HG03108 (cell line): ENCODE data around the gene PAX2.

Experiments used
- ATAC-seq: cut with Tn5 transposase; IDR thresholded peaks from one replicate; pipeline ENCODE4 v1.9.1; 2021; ENCODE audit warnings: moderate library complexity; ENCODE audit not compliant: unreplicated experiment

Gene PAX2

GRCh38 chr10:100873827-100874326, 128.5 kb downstream of the PAX2 start:
- ATAC-seq, result no peak

DNA sequence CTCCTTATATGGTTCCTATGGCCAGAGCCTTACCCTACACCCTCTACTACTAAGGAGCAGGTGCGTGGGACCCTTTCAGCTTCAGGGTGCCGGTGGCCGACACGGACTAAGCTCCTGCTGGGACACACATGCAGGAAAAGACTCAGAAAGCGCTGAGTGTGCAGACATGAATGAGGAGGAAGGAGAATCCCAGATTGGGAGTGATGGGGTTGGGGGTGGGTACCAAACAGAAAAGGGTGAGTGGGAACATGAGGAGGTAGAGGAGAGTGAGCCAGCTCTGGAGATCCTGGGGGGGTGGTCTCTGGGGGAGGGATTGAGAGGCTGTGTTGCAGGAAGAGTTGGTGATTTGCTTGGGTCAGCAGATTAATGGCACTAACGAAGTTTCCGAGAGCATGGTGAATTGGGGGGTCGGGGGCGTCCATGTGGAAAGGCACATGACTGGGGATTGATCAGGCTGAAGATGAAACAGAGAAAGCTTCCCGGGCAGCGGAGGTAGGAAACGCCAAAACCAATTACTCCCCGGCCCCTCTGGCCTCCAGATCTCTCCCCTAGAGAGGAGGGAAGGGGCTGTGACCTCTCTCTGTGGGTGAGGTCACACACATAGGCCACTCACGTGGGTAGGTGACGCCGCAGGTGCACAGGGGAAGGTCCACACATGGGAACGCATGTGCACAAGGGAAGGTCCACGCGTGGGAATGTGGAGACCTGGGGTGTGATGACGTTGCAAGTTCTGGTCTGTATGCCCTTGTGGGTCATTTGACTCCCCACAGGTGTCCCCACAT, 129.5 kb downstream of the PAX2 start:
- ATAC-seq, result no peak

DNA sequence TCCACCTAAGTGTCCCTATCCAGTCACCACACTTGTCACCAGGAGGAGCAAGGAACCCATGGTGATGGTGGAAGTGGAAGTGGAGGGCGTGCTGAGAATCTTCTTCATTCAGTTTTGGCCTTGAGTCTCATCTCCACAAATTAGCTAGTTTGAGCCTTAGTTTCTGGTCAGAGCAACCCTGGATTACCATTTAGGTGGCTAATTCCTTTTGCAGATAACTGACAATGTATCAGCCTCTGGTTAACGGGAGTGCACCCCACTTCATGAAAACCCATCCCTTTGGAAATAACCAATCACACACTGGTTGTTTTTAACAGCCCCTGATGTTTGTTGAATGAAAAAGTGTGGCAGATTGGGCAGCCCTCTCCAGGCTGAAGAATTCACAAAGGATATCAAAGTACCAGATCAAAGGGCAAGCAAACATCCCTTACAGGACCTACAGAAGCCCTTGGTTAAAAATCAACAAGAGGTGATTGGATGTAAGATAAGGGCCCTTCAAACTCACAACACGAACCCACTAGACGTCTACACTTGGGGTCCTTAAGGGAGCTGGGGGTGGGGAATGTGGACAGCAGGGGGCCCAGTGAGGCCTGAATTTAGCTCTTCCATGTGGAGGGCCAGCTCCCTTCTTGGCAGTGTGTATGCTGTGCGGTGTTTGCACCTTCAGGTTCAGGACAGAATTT, 130.2 kb downstream of the PAX2 start:
- no peak for ATAC-seq

DNA sequence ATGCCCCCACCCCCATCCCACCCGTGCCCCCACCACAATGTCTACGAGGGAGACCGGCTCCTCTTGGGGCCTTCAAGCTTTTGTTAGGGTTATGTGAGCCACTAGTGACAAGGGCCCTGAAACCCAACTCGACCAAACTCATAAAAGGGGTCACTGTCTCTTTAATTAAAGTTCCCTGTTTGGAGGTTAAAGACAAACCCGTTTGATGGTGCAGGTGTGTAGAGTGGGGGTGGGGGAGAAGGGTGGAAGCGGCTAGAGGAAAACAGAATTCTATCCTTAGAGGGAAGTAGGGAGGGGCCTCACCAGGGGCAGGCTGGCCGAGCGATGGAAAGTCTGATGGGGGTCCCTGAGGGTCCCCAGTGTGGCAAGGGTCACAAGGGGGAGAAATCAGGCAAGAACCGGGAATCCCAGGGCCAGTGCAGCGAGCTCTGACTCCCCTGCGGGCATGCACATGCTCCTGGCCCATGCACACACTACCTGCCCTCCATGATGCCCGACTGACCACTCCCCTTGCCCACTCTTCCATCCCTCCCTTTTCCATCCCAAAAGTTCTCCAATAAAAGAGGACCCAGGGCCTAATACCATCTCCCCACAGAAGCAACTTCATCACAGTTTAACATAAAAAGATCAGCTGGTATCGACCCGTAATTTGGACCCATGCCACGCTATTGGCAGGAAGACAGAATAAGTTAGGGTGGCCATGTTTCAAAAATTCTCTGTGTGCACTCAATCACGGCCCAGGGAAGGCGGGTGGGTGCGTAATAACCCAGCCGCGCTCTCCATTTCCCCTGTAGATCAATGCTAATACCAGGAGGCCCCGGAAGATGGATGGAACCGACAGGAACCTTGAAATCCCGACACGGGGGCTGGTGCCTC, 131.4 kb downstream of the PAX2 start:
- ATAC-seq, result no peak

GRCh38 chr10:100877461-100877850, 132.1 kb downstream of the PAX2 start:
- no peak for ATAC-seq

GRCh38 chr10:100878291-100878910, 133.0 kb downstream of the PAX2 start:
- no peak for ATAC-seq
